ENCODE data around the gene ARL16. TPM values are rescaled to one million over a fixed set of nuclear protein-coding genes. Genes with fewer than 3 reads are reported as not detected.

Gene ARL16
- total RNA-seq, 2 experiments from 2014 or later, result 14.9 to 15.4 TPM

Small RNAs within 50 kb of the gene (microRNA-seq; reads per million reads assigned to microRNA genes)
- gene MIR6786, result 1.7 reads per million

Other genes with a start within 250 kb of the ARL16 start
- 1,000 to 10,000 TPM; 3,566 to 4,759 TPM for gene ACTG1, start 171.0 kb downstream of the ARL16 start, total RNA-seq
- gene FSCN2, start 155.4 kb downstream of the ARL16 start, total RNA-seq, result under 1 TPM; 0.41 to 0.56 TPM
- gene FAAP100, start 131.4 kb downstream of the ARL16 start, total RNA-seq, result 10 to 100 TPM; 39.8 to 44.5 TPM
- gene NPLOC4, start 46.7 kb downstream of the ARL16 start, total RNA-seq, result 100 to 1,000 TPM; 124 to 130 TPM
- gene TSPAN10, start 46.6 kb downstream of the ARL16 start, total RNA-seq, result under 1 TPM; 0.23 to 0.26 TPM
- 10 to 100 TPM; 12.0 to 12.5 TPM for gene PDE6G, start 27.3 kb downstream of the ARL16 start, total RNA-seq
- 10 to 100 TPM; 57.9 to 68.5 TPM for gene OXLD1, start 17.2 kb downstream of the ARL16 start, total RNA-seq
- 10 to 100 TPM; 37.4 to 42.3 TPM for gene CCDC137, start 17.1 kb downstream of the ARL16 start, total RNA-seq
- 100 to 1,000 TPM; 145 to 159 TPM for gene HGS, start 214 bp upstream of the ARL16 start, total RNA-seq
- 100 to 1,000 TPM; 102 to 126 TPM for gene MRPL12, start 19.6 kb upstream of the ARL16 start, total RNA-seq
- 10 to 100 TPM; 32.8 to 40.1 TPM for gene SLC25A10, start 28.5 kb upstream of the ARL16 start, total RNA-seq
- gene GCGR, start 120.4 kb upstream of the ARL16 start, total RNA-seq, result not detected
- 10 to 100 TPM; 49.9 to 50.1 TPM for gene MCRIP1, start 149.5 kb upstream of the ARL16 start, total RNA-seq
- not detected for gene PPP1R27, start 151.3 kb upstream of the ARL16 start, total RNA-seq
- 100 to 1,000 TPM; 333 to 416 TPM for gene P4HB, start 176.7 kb upstream of the ARL16 start, total RNA-seq
- 100 to 1,000 TPM; 693 to 725 TPM for gene ARHGDIA, start 187.5 kb upstream of the ARL16 start, total RNA-seq
- 100 to 1,000 TPM; 215 to 236 TPM for gene ALYREF, start 207.8 kb upstream of the ARL16 start, total RNA-seq
- 100 to 1,000 TPM; 138 to 155 TPM for gene ANAPC11, start 207.9 kb upstream of the ARL16 start, total RNA-seq
- under 1 TPM in 1 of 2 experiments, not detected in 1; 0.23 TPM for gene NPB, start 218.4 kb upstream of the ARL16 start, total RNA-seq
- 10 to 100 TPM; 48.5 TPM for gene PCYT2, start 227.6 kb upstream of the ARL16 start, total RNA-seq
- gene SIRT7, start 234.4 kb upstream of the ARL16 start, total RNA-seq, result 10 to 100 TPM; 55.1 to 61.0 TPM
- gene MAFG, start 243.9 kb upstream of the ARL16 start, total RNA-seq, result 10 to 100 TPM; 20.2 to 23.8 TPM